SK-N-SH treated with all-trans-retinoic acid at 6 μM for 48 hours (cell line): ENCODE results near the gene ADAM11.
"Not testable (repeated sequence)": the region's sequence is repeated elsewhere in the genome, so short reads cannot be mapped to it uniquely, and the experiment has no call there.

ENCODE experiments used
- ATAC-seq: fragments of 200-7000 bp; cut with Tn5 transposase; 3 replicates; pipeline ENCODE4 v1.9.1; 2020; ENCODE audit warnings: mild to moderate bottlenecking, moderate library complexity
- ARNTL ChIP-seq: fragments of 450-650 bp; formaldehyde crosslinking; IDR thresholded peaks from 2 replicates; pipeline ENCODE4 v1.5.0; 2020; ENCODE audit warnings: low read depth, mild to moderate bottlenecking, moderate library complexity, borderline replicate concordance
- BACH2 ChIP-seq: fragments of 250-450 bp; sonication (Bioruptor Pico); IDR thresholded peaks from 2 replicates; pipeline ENCODE4 v1.9.0; 2021; ENCODE audit warnings: mild to moderate bottlenecking, borderline replicate concordance
- CREB5 ChIP-seq: fragments of 250-450 bp; sonication (Bioruptor Pico); IDR thresholded peaks from 2 replicates; pipeline ENCODE4 v1.5.1; 2020; ENCODE audit warnings: low read depth, mild to moderate bottlenecking, moderate library complexity
- CSDC2 ChIP-seq: fragments of 250-450 bp; sonication (Bioruptor Pico); IDR thresholded peaks from 2 replicates; pipeline ENCODE4 v1.5.0; 2020; ENCODE audit warnings: mild to moderate bottlenecking, moderate library complexity
- CSRNP3 ChIP-seq: fragments of 250-450 bp; sonication (Bioruptor Pico); IDR thresholded peaks from 2 replicates; pipeline ENCODE4 v1.5.1; 2021; ENCODE audit warnings: mild to moderate bottlenecking, moderate library complexity
- ESRRG ChIP-seq: fragments of 250-450 bp; sonication (Bioruptor Pico); IDR thresholded peaks from 2 replicates; pipeline ENCODE4 v1.6.1; 2021; ENCODE audit warnings: mild to moderate bottlenecking
- GLIS3 ChIP-seq: fragments of 250-450 bp; sonication (Bioruptor Pico); IDR thresholded peaks from 2 replicates; pipeline ENCODE4 v1.5.0; 2020; ENCODE audit warnings: mild to moderate bottlenecking, moderate library complexity
- ISL1 ChIP-seq: fragments of 250-450 bp; sonication (Bioruptor Pico); IDR thresholded peaks from 2 replicates; pipeline ENCODE4 v2.1.2; 2022; ENCODE audit warnings: mild to moderate bottlenecking, moderate library complexity
- OSR1 ChIP-seq: fragments of 250-450 bp; sonication (Bioruptor Pico); IDR thresholded peaks from 2 replicates; pipeline ENCODE4 v1.8.0; 2022; ENCODE audit warnings: moderate library complexity, mild to moderate bottlenecking, inconsistent platforms
- PATZ1 ChIP-seq: fragments of 250-450 bp; sonication (Bioruptor Pico); IDR thresholded peaks from 2 replicates; pipeline ENCODE4 v1.8.0; 2020; ENCODE audit warnings: mild to moderate bottlenecking, moderate library complexity, borderline replicate concordance
- POU6F1 ChIP-seq: fragments of 250-450 bp; sonication (Bioruptor Pico); IDR thresholded peaks from 2 replicates; pipeline ENCODE4 v1.8.0; 2021; ENCODE audit warnings: low read depth, mild to moderate bottlenecking, moderate library complexity, borderline replicate concordance
- PPARA ChIP-seq: fragments of 250-450 bp; sonication (Bioruptor Pico); IDR thresholded peaks from 2 replicates; pipeline ENCODE4 v1.5.0; 2020; ENCODE audit warnings: mild to moderate bottlenecking, borderline replicate concordance
- SNAI2 ChIP-seq: fragments of 250-450 bp; sonication (Bioruptor Pico); IDR thresholded peaks from 2 replicates; pipeline ENCODE4 v1.5.0; 2020; ENCODE audit warnings: mild to moderate bottlenecking, moderate library complexity
- TCF4 ChIP-seq: fragments of 250-450 bp; sonication (Bioruptor Pico); IDR thresholded peaks from 2 replicates; pipeline ENCODE4 v1.8.0; 2021; ENCODE audit warnings: mild to moderate bottlenecking, moderate library complexity, borderline replicate concordance
- TOX ChIP-seq: fragments of 250-450 bp; sonication (Bioruptor Pico); IDR thresholded peaks from 2 replicates; pipeline ENCODE4 v1.8.0; 2021; ENCODE audit warnings: mild to moderate bottlenecking, moderate library complexity, borderline replicate concordance
- TSHZ2 ChIP-seq: fragments of 250-450 bp; sonication (Bioruptor Pico); IDR thresholded peaks from 2 replicates; pipeline ENCODE4 v1.5.0; 2020; ENCODE audit warnings: mild to moderate bottlenecking, moderate library complexity
- ZC3H10 ChIP-seq: fragments of 250-450 bp; sonication (Bioruptor Pico); IDR thresholded peaks from 2 replicates; pipeline ENCODE4 v1.5.1; 2021; ENCODE audit warnings: mild to moderate bottlenecking, moderate library complexity
- ZFP3 ChIP-seq: fragments of 250-450 bp; sonication (Bioruptor Pico); IDR thresholded peaks from 2 replicates; pipeline ENCODE4 v1.5.0; 2020; ENCODE audit warnings: mild to moderate bottlenecking, moderate library complexity
- ZFP30 ChIP-seq: fragments of 450-650 bp; formaldehyde crosslinking; IDR thresholded peaks from 2 replicates; pipeline ENCODE4 v1.5.0; 2022; ENCODE audit warnings: mild to moderate bottlenecking, moderate library complexity
- ZNF565 ChIP-seq: fragments of 450-650 bp; formaldehyde crosslinking; conservative IDR thresholded peaks from 2 replicates; pipeline ENCODE4 v1.5.0; 2020; ENCODE audit warnings: low read depth, mild to moderate bottlenecking, moderate library complexity
- ZNF70 ChIP-seq: fragments of 450-650 bp; formaldehyde crosslinking; IDR thresholded peaks from 2 replicates; pipeline ENCODE4 v1.5.0; 2020; ENCODE audit warnings: mild to moderate bottlenecking, moderate library complexity

Gene ADAM11

GRCh38 chr17:44745301-44745700 is 13.5 kb upstream of the ADAM11 start:
- ATAC-seq, result no peak

GRCh38 chr17:44745738-44746137 is 13.1 kb upstream of the ADAM11 start:
- not testable (repeated sequence) for ATAC-seq

More at GRCh38 chr17:44745301-44745700, 13.5 kb upstream of the ADAM11 start:
- TF ChIP-seq SNAI2 (CRISPR knock-in tag) (no peak), GLIS3 (no peak), ZC3H10 (CRISPR knock-in tag) (no peak), TOX (no peak), ZNF70 (CRISPR knock-in tag) (no peak), ZFP3 (CRISPR knock-in tag) (no peak), PATZ1 (CRISPR knock-in tag) (no peak), TCF4 (CRISPR knock-in tag) (no peak), POU6F1 (CRISPR knock-in tag) (no peak), CSRNP3 (CRISPR knock-in tag) (no peak), ESRRG (CRISPR knock-in tag) (no peak), CREB5 (CRISPR knock-in tag) (no peak), ZFP30 (CRISPR knock-in tag) (no peak), PPARA (CRISPR knock-in tag) (no peak), ZNF565 (CRISPR knock-in tag) (no peak), CSDC2 (no peak), OSR1 (CRISPR knock-in tag) (no peak), TSHZ2 (no peak)

- no peak for ATAC-seq
- no peak for TF ChIP-seq SNAI2 (CRISPR knock-in tag)
- no peak for TF ChIP-seq GLIS3
- TF ChIP-seq ZC3H10 (CRISPR knock-in tag), result no peak
- no peak for TF ChIP-seq OSR1 (CRISPR knock-in tag)
- TF ChIP-seq ISL1 (CRISPR knock-in tag), result no peak
- TF ChIP-seq PATZ1 (CRISPR knock-in tag), result no peak
- TF ChIP-seq CREB5 (CRISPR knock-in tag), result no peak
- TF ChIP-seq ARNTL, result no peak
- no peak for TF ChIP-seq CSRNP3 (CRISPR knock-in tag)
- TF ChIP-seq TOX, result no peak
- no peak for TF ChIP-seq ZNF70 (CRISPR knock-in tag)
- no peak for TF ChIP-seq ZNF565 (CRISPR knock-in tag)
- no peak for TF ChIP-seq BACH2 (CRISPR knock-in tag)
These were observed 11.2 kb upstream of the ADAM11 start for GRCh38 chr17:44747566-44747965.
